ENCODE results near the gene FRMD5. TPM values are rescaled to one million over a fixed set of nuclear protein-coding genes. Genes with fewer than 3 reads are reported as not detected.

FRMD5 gene
- total RNA-seq, 1 experiment from 2014 or later, result 3.9 TPM

GRCh38 chr15:43977072-43977884 lies 217.8 kb downstream of the FRMD5 start:
- Histone ChIP-seq H3K14ac (ENCODE audit: insufficient read depth, low read length) (no peak overlapping the region), H2AFZ (ENCODE audit: low read length) (no peak overlapping the region), H3K27ac (ENCODE audit: insufficient read length, low read depth, low read length) (no peak overlapping the region), H3K18ac (ENCODE audit: insufficient read length, low read depth, low read length) (no peak overlapping the region), H4K8ac (replicated peaks; ENCODE audit: insufficient read length, low read depth, low read length) (no peak overlapping the region), H3K27me3 (ENCODE audit: insufficient read depth, low read length) (no peaks in the 10 kb centered on the region), H4K5ac (ENCODE audit: insufficient read length, low read depth, low read length) (no peak overlapping the region), H3K56ac (ENCODE audit: insufficient read length, low read depth, low read length) (no peak overlapping the region), H3K9ac (ENCODE audit: extremely low read depth, insufficient read length, low read length) (no peak overlapping the region), H3K79me1 (ENCODE audit: insufficient read depth, low read depth, low read length, poor library complexity, severe bottlenecking) (no peaks in the 10 kb centered on the region), H2AK5ac (ENCODE audit: insufficient read length, low read length) (no peak overlapping the region), H3K23me2 (ENCODE audit: insufficient read length, low read depth, low read length, poor library complexity, severe bottlenecking) (no peaks in the 10 kb centered on the region), H2BK12ac (ENCODE audit: insufficient read length, low read depth, low read length) (no peak overlapping the region), H3K4me2 (ENCODE audit: insufficient read depth, insufficient read length, low read length) (no peak overlapping the region), H3K4ac (ENCODE audit: low read depth, low read length) (no peak overlapping the region), H2BK120ac (ENCODE audit: low read depth, low read length, poor library complexity, severe bottlenecking) (no peak overlapping the region), H3K23ac (ENCODE audit: insufficient read length, low read depth, low read length) (no peak overlapping the region), H3K4me1 (ENCODE audit: insufficient read depth, low read length) (no peaks in the 10 kb centered on the region), H3K9me3 (ENCODE audit: control insufficient read depth, low read depth, low read length) (no peaks in the 10 kb centered on the region), H2BK15ac (ENCODE audit: low read depth, low read length) (no peak overlapping the region), H3K79me2 (ENCODE audit: insufficient read depth, low read length) (no peaks in the 10 kb centered on the region), H2BK5ac (ENCODE audit: insufficient read length, low read length) (no peak overlapping the region), H2BK20ac (ENCODE audit: low read depth, low read length, poor library complexity, severe bottlenecking) (no peak overlapping the region), H3T11ph (ENCODE audit: low read length) (no peak overlapping the region), H4K20me1 (ENCODE audit: control insufficient read depth, insufficient read depth, insufficient read length) (no peaks in the 10 kb centered on the region), H4K91ac (ENCODE audit: insufficient read length, low read depth, low read length) (no peak overlapping the region)
- WGBS (ENCODE audit: extremely low coverage, insufficient read length, low lambda C conversion rate), result no CpG with 5 or more reads among the region's 5 CpGs
- DNase-seq, result no peak
- Mint-ChIP-seq H3K27ac (peak overlapping the region in 1 of 3 experiments; percentile 55; a peak in 1 of 7 replicates), H3K4me3 (no peak overlapping the region), H3K4me1 (peaks cover 11 to 16% of the 10 kb centered on the region in 2 experiments), H3K36me3 (ENCODE audit: insufficient read depth in 1 of 3, low read depth in 3 of 3) (peaks cover 0 to 4% (median 2%) of the 10 kb centered on the region in 3 experiments; a peak in 4 of 7 replicates), H3K27me3 (ENCODE audit: low read depth) (no peaks in the 10 kb centered on the region), H3K9me3 (peaks cover 0 to 5% of the 10 kb centered on the region in 2 experiments; a peak in 2 of 5 replicates)
- no peak for TF ChIP-seq CTCF (conservative IDR thresholded peaks at IDR 0.05)
